OCI-LY3 (cell line): ENCODE data around the gene SNX2.

ENCODE experiments used
- H2AFZ ChIP-seq: fragments of 200-600, 300-600 bp; shearing (Covaris generic); 2 replicates; pipeline ENCODE4 v1.6.0; 2014; ENCODE audit warnings: antibody characterized with exemption, low read depth, low read length
- H3K27ac ChIP-seq: fragments of 200-600, 300-600 bp; sonication (generic); 2 replicates; pipeline ENCODE4 v1.5.1; 2014; ENCODE audit warnings: mild to moderate bottlenecking, low read length, moderate library complexity, mixed read lengths
- H3K27me3 ChIP-seq: fragments of 200-600, 300-600 bp; sonication (generic); 2 replicates; pipeline ENCODE4 v1.6.1; 2014; ENCODE audit warnings: low read depth, low read length, mixed read lengths
- H3K36me3 ChIP-seq: fragments of 200-600, 300-600 bp; sonication (generic); replicated peaks from 2 replicates; pipeline ENCODE3; 2014; ENCODE audit warnings: low read depth, low read length, mixed read lengths
- H3K4me1 ChIP-seq: fragments of 300-600, 200-600 bp; sonication (generic); 2 replicates; pipeline ENCODE4 v1.6.1; 2014; ENCODE audit warnings: low read length, mixed read lengths
- H3K4me2 ChIP-seq: fragments of 200-600, 300-600 bp; sonication (generic); 2 replicates; pipeline ENCODE4 v1.6.1; 2014; ENCODE audit warnings: low read length, mixed read lengths
- H3K4me3 ChIP-seq: fragments of 300-600, 200-600 bp; sonication (generic); 2 replicates; pipeline ENCODE4 v1.5.1; 2014; ENCODE audit warnings: antibody characterized with exemption, mild to moderate bottlenecking, low read length, moderate library complexity
- H3K79me2 ChIP-seq: fragments of 300-600, 200-600 bp; shearing (Covaris generic); 2 replicates; pipeline ENCODE4 v1.6.1; 2014; ENCODE audit warnings: mild to moderate bottlenecking, low read length, mixed read lengths
- H3K9ac ChIP-seq: fragments of 300-600, 200-600 bp; shearing (Covaris generic); 2 replicates; pipeline ENCODE4 v1.6.0; 2014; ENCODE audit warnings: mild to moderate bottlenecking, low read length, moderate library complexity
- H3K9me3 ChIP-seq: fragments of 200-600, 300-600 bp; shearing (Covaris generic); 2 replicates; pipeline ENCODE4 v1.6.1; 2014; ENCODE audit warnings: low read length, mixed read lengths; ENCODE audit not compliant: insufficient read depth
- H4K20me1 ChIP-seq: fragments of 200-600, 300-600 bp; sonication (generic); 2 replicates; pipeline ENCODE4 v1.6.1; 2016; ENCODE audit warnings: low read length, mixed read lengths; ENCODE audit not compliant: insufficient read depth
- EZH2phosphoT487 ChIP-seq: fragments of 200-600 bp; shearing (Covaris generic); IDR thresholded peaks from 2 replicates; pipeline ENCODE4 v1.6.1; 2018; ENCODE audit warnings: antibody characterized with exemption, mixed run types, low read depth
- TF ChIP-seq, protein P1 (sequence below): fragments of 200-600, 300-600 bp; sonication (generic); IDR thresholded peaks from 2 replicates; pipeline ENCODE4 v1.5.1; 2014; ENCODE audit warnings: antibody characterized with exemption, low read length, low read depth

SNX2 gene

DNA sequence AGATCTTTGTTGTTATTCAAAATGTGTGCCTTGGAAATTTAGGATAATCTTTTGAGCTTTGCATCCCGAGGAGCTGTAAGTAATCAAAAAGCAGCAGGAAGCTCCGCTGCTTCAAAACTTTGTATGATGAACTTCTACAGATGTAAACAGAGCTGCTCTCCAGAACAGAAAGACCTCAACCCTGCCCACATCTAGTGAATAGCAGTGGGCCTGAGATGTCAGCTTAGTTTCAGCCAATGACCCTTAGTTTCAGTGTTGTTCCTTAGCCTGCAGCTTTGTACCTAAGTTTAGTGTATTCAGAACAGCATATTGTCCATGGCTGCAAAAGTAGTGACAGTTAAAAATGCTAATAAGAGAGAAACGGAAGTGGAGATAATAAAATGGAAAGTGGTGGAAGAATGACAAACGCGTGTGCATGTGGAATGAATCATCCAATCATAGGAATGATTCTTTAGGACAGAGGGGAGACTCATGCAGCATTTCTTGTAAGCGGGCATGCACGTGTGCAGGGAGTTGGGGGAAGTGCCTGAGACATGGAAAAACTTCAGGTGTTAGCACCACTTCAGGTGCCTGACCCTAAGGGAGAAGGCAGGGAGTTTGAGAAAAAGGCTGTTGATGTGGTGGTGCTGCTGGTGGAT lies 95.5 kb downstream of the SNX2 start:
- Histone ChIP-seq H4K20me1 (no peaks in the 10 kb centered on the region), H3K9ac (no peak overlapping the region), H2AFZ (no peak overlapping the region), H3K27me3 (no peaks in the 10 kb centered on the region), H3K4me1 (peaks cover 11% of the 10 kb centered on the region), H3K79me2 (no peaks in the 10 kb centered on the region), H3K9me3 (no peaks in the 10 kb centered on the region), H3K36me3 (peaks cover 4% of the 10 kb centered on the region), H3K4me3 (no peak overlapping the region), H3K27ac (no peak overlapping the region), H3K4me2 (peak overlapping the region; percentile 23)
- TF ChIP-seq, protein P1, sequence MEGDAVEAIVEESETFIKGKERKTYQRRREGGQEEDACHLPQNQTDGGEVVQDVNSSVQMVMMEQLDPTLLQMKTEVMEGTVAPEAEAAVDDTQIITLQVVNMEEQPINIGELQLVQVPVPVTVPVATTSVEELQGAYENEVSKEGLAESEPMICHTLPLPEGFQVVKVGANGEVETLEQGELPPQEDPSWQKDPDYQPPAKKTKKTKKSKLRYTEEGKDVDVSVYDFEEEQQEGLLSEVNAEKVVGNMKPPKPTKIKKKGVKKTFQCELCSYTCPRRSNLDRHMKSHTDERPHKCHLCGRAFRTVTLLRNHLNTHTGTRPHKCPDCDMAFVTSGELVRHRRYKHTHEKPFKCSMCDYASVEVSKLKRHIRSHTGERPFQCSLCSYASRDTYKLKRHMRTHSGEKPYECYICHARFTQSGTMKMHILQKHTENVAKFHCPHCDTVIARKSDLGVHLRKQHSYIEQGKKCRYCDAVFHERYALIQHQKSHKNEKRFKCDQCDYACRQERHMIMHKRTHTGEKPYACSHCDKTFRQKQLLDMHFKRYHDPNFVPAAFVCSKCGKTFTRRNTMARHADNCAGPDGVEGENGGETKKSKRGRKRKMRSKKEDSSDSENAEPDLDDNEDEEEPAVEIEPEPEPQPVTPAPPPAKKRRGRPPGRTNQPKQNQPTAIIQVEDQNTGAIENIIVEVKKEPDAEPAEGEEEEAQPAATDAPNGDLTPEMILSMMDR: no peak
- no peak for TF ChIP-seq EZH2phosphoT487

DNA sequence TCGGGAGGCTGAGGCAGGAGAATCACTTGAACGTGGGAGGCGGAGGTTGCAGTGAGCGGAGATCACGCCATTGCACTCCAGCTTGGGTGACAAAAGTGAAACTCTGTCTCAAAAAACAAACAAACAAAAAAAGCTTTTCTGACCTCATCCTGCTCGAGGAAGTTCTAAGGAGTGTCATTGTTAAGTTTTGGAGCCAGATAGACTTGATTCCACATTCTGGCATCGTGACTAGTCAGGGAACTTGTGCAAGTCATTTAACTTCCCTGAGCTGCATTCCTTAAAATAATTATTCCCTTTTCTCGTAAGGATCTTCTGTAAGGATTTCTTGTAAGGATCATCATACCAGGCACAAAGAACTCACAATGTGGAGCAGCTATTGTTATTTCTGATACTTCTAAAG lies 96.8 kb downstream of the SNX2 start:
- H2AFZ ChIP-seq: no peak overlapping the region
- TF ChIP-seq, protein P1: no peak
- no peak for TF ChIP-seq EZH2phosphoT487
- H3K4me2 ChIP-seq: no peak overlapping the region
- no peaks in the 10 kb centered on the region for H3K27me3 ChIP-seq
- peaks cover 4% of the 10 kb centered on the region for H3K36me3 ChIP-seq
- H3K79me2 ChIP-seq: no peaks in the 10 kb centered on the region
- no peak overlapping the region for H3K9ac ChIP-seq
- no peaks in the 10 kb centered on the region for H3K9me3 ChIP-seq
- peaks cover 18% of the 10 kb centered on the region for H3K4me1 ChIP-seq
- no peaks in the 10 kb centered on the region for H4K20me1 ChIP-seq
- H3K4me3 ChIP-seq: no peak overlapping the region
- H3K27ac ChIP-seq: no peak overlapping the region

DNA sequence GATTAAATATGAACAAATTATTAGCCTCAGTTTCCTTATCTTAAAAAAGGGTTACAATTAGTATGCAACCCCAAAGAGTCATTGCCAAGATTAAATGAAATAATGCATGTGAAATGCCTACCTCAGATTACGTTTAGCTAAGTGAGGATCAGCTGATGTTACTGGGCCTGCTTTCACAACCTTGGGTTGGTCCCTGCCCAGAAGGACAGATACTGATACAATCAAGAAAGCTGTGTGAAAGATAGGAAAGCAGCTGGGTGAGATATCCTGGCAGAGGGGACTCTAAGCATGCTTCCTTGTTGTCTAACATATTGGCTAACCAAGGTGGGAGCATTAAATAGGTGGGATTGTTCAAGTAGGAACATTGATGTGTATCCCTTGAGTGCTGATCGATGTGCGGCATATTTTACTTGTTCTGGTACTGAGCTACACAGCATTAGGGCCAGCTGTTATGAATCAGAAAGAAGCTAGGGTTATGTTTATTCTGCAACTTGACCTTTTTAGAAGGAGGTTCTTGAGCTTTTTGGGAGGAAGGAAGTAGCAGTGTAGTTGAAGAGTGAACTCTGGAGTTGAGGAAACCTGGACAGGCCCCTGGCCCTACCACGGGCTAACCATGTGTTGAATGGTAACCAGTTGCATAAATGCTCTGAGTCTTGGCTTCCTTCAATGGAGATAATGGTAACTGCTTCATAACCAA lies 99.4 kb downstream of the SNX2 start:
- Histone ChIP-seq H3K9ac (no peak overlapping the region), H4K20me1 (no peaks in the 10 kb centered on the region), H3K9me3 (no peaks in the 10 kb centered on the region), H3K36me3 (peaks cover 8% of the 10 kb centered on the region), H3K27ac (no peak overlapping the region), H3K27me3 (no peaks in the 10 kb centered on the region), H3K4me3 (no peak overlapping the region), H3K4me1 (peaks cover 37% of the 10 kb centered on the region), H3K79me2 (0 out of 2 replicates have a peak, but pooled peaks cover 2% of the 10 kb centered on the region), H3K4me2 (no peak overlapping the region), H2AFZ (no peak overlapping the region)
- TF ChIP-seq, protein P1: no peak
- TF ChIP-seq EZH2phosphoT487: no peak

DNA sequence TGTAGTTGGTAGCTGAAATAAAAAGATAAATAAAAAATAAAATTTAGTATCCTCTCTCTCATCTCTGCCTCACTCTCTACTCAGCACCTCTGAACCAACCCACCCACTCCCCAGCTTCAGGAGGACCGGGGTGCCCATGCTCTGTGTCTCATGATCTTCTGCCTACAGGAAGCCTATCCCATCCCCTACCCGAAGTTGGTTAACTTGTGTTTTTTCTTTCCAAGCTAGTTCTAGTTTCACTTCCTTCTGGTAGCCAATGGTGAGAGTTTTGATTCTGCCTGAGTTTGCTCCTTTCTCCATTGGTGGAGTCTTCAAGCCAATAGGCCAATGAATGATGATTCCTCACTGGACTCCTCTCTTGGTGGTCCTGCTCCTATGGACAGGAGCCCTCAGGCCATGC lies 102.6 kb downstream of the SNX2 start:
- peak overlapping the region; percentile 64 for H3K4me2 ChIP-seq
- peak overlapping the region; percentile 50 for H3K4me3 ChIP-seq
- H4K20me1 ChIP-seq: no peaks in the 10 kb centered on the region
- H3K27ac ChIP-seq: peak overlapping the region; percentile 87
- H3K9ac ChIP-seq: peak overlapping the region; percentile 45; the same call in 1 of the 2 replicates
- H3K9me3 ChIP-seq: no peaks in the 10 kb centered on the region
- no peak for TF ChIP-seq EZH2phosphoT487
- TF ChIP-seq, protein P1: no peak
- H2AFZ ChIP-seq: no peak overlapping the region
- H3K36me3 ChIP-seq: peaks cover 8% of the 10 kb centered on the region
- H3K4me1 ChIP-seq: peaks cover 44% of the 10 kb centered on the region
- no peaks in the 10 kb centered on the region for H3K27me3 ChIP-seq
- H3K79me2 ChIP-seq: 0 out of 2 replicates have a peak, but pooled peaks cover 2% of the 10 kb centered on the region
